ENCODE results near the gene PDE10A. TPM values are rescaled to one million over a fixed set of nuclear protein-coding genes. Genes with fewer than 3 reads are reported as not detected.

Gene PDE10A
- total and polyA plus RNA-seq, 2 of the 4 experiments (the other 2 are of a cell fraction), result 3.4 to 12.4 TPM

DNA sequence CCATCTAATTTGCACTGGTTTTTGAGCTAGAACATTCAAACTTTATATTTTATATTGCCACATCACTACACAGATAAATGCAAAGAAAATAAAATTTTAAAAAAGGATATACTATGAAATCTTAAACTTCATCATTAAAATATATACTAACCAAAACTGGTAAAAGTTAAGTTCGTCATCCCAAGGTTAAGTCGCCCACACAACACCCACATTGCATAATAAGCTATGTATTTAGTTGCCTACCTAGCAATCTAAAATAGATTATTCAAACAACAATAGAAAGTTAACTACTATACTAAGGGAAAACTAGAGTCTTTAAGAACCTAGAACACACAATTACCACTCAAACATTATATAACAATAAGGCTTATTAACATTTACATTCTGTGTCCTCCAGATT lies 24.5 kb downstream of the PDE10A start:
- H3K4ac ChIP-seq (ENCODE audit: low read depth, low read length), result no peak overlapping the region
- POLR2A ChIA-PET (ENCODE audit: unreplicated experiment), result no interaction called here
- H2BK20ac ChIP-seq (ENCODE audit: low read depth, low read length), result no peak overlapping the region
- no peaks in the 10 kb centered on the region for H3K27me3 ChIP-seq (ENCODE audit: control insufficient read depth, insufficient read depth, low read length)
- CTCF ChIA-PET, result interaction anchor here (0.8 kb wide), 1 partner anchor 19 kb away, joined by 4 read pairs; no protein-coding TSS in a partner anchor
- H2BK5ac ChIP-seq (ENCODE audit: low read depth, low read length, poor library complexity, severe bottlenecking), result no peak overlapping the region
- intact Hi-C loops (cut with micrococcal nuclease) (loop anchor here (5.0 kb wide), 1 partner anchor 66 kb away; no protein-coding TSS in a partner anchor), in situ Hi-C loops (cut with MboI; ENCODE audit: low sequenced_read_pairs) (no loop called here), dilution Hi-C loops (cut with HindIII; ENCODE audit: low sequenced_read_pairs, unreplicated experiment) (no loop called here)
- no peak overlapping the region for H2AK5ac ChIP-seq (ENCODE audit: low read depth, low read length)
- no peak overlapping the region for H3K4me3 ChIP-seq (ENCODE audit: insufficient read depth, low read depth, low read length)
- H4K20me1 ChIP-seq (ENCODE audit: insufficient read depth, low read length), result peaks cover 5% of the 10 kb centered on the region; the same call in 1 of the 2 replicates
- H4K91ac ChIP-seq (ENCODE audit: insufficient read depth, low read depth, low read length), result no peak overlapping the region
- no peak overlapping the region for H2AK9ac ChIP-seq (replicated peaks; ENCODE audit: low read depth, low read length, poor library complexity)
- H4K5ac ChIP-seq (ENCODE audit: low read depth, low read length), result no peak overlapping the region
- H2BK120ac ChIP-seq (ENCODE audit: low read depth, low read length), result no peak overlapping the region
- no peak overlapping the region for H3K27ac ChIP-seq (ENCODE audit: insufficient read depth, low read length)
- no peak for DNase-seq
- no peak for ATAC-seq (ENCODE audit: low read depth)
- no TSS peak for BruUV-seq (replicated peaks)
- H4K8ac ChIP-seq (ENCODE audit: low read depth in 2 of 2, low read length in 2 of 2), result no peak overlapping the region
- no peaks in the 10 kb centered on the region for H3K9me3 ChIP-seq (ENCODE audit: control insufficient read depth, insufficient read depth, low read length)
- no peak overlapping the region for H2BK15ac ChIP-seq (ENCODE audit: low read depth, low read length)
- H3K14ac ChIP-seq (replicated peaks; ENCODE audit: low read depth, low read length), result no peak overlapping the region
- H3K4me1 ChIP-seq (ENCODE audit: control insufficient read depth, insufficient read depth, low read length), result peaks cover 12% of the 10 kb centered on the region
- peaks cover 11% of the 10 kb centered on the region for H3K9me1 ChIP-seq (ENCODE audit: insufficient read depth, low read length)
- H3K36me3 ChIP-seq (ENCODE audit: control insufficient read depth, insufficient read depth, low read length), result no peaks in the 10 kb centered on the region
- no peak overlapping the region; the same call in 1 of the 2 replicates for H3K9ac ChIP-seq (ENCODE audit: low read depth, low read length)
- no CpG with 5 or more reads among the region's 2 CpGs for WGBS, 2 experiments (ENCODE audit: extremely low coverage in 2 of 2, insufficient read length in 1 of 2)
- no peak overlapping the region for H3K23ac ChIP-seq (ENCODE audit: low read depth, low read length)
- H3K18ac ChIP-seq (ENCODE audit: low read depth, low read length), result no peak overlapping the region
- peaks cover 42 to 73% of the 10 kb centered on the region in 2 experiments for H3K79me1 ChIP-seq (ENCODE audit: low read depth in 1 of 2, low read length in 2 of 2)
- no peak overlapping the region; the same call in 1 of the 2 replicates for H3K4me2 ChIP-seq (ENCODE audit: low read depth, low read length)
- no peak overlapping the region for H2AFZ ChIP-seq (replicated peaks; ENCODE audit: low read length, poor library complexity)
- H3K56ac ChIP-seq (ENCODE audit: extremely low read depth, insufficient read depth, low read length), result no peak overlapping the region
- TF ChIP-seq POLR2A (IDR thresholded peaks at IDR 0.05; ENCODE audit: low read depth, low read length), result no peak
